Measurements from ENCODE around the gene CHPT1.

GRCh38 chr12:101655393-101655792, 42.0 kb upstream of the CHPT1 start:
- no peak for TF ChIP-seq CTCF (IDR thresholded peaks at IDR 0.05 in 4 of 5, conservative IDR thresholded peaks at IDR 0.05 in 1 of 5)
- no peak for TF ChIP-seq POLR2A (IDR thresholded peaks at IDR 0.05)

Data from gastrocnemius medialis (tissue), 4 donors.